GM19035 (cell line): ENCODE results near the gene PAFAH1B2.

Source experiments
- ATAC-seq: cut with Tn5 transposase; IDR thresholded peaks from one replicate; pipeline ENCODE4 v1.9.1; 2021; ENCODE audit not compliant: unreplicated experiment

PAFAH1B2 gene

DNA sequence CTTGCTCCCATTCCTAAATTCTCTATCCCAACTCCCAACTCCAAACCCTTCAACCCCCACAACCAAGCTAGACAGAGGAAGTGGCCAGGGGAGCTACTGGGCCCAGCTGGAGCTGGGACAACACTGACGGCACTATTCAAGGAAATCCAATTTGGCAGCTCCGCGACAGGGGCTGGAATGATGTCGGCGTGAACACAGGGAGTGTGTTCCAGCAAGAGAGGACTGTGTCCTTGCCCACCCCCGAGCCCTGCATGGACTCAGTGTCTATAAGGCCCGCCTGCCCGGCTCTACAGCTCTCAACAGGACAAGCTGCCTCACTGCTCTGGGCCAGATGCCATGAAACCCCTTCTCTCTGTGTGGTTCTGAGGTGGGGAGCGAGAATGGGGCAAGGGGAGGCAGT lies 76.5 kb downstream of the PAFAH1B2 start:
- ATAC-seq: no peak

DNA sequence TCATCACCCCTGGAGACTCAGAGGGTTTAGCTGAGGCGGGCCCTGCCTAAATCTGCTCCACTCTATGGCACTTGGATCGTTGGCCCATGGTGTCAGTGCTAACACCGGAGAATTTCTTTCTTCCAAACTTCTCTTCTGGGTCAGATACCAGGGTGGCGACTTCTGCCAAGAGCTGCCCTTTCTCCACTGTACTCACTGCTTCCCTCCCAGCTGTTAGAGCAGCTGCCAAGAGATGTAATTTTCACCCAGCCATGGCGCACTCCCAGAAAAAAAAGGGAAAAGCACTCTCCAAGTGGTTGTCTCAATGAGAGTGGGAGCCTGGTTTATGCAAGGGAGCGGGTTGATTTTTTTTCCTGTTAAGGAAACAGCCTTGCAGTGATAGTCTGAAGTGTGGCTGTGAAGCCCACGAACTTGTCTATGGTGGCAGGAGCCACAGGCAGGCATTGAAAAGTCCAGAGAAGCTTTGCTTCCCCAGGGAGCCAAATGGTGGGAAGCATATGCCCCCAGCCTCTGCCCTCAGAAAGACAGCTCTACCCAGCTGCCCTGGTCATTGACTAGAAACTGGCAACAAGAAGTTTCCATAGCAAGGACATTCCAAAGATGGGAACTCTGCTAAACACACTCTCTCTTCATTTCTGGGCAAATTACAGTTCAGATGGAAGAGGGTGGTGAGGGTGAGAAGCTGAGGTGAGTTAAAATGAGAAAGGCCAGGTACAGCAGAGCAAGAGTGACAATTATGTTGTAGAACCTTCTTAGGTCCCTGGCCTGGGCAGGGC lies 77.1 kb downstream of the PAFAH1B2 start:
- ATAC-seq: no peak

DNA sequence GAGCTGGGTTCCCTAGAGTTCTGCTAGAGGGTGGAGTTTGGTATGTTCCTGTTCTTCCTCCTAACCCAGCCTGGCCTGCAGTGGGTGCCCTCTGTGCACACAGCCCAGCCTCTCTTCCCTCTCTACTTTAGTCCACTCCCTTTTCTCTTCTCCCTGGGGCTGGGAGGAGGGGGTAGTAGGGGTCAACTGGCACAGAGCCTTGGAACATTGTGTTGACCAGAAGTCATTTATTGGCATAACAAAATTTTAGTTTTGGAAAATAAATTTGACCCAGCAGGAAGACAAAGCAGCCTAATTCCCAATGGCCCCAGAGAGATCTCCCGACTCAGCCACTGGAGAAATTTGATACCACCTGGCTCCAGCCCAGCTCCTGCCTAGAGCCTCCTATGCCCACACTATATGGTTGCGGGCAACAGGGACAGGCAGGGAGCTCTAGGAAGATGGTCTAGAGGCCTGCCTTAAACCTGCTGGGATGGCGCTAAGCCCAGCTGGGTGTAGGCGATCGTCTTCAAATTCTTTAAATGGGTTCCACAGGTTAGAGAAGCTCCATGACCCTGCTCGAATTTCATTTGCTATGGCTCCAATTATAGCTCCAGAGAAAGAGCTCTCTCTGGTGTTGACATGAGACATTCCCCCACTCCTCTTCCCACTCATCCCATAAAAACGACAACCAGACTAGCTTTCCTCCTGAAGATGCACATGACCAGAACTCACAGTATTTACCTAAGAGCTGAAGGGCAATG lies 77.9 kb downstream of the PAFAH1B2 start:
- ATAC-seq: no peak

DNA sequence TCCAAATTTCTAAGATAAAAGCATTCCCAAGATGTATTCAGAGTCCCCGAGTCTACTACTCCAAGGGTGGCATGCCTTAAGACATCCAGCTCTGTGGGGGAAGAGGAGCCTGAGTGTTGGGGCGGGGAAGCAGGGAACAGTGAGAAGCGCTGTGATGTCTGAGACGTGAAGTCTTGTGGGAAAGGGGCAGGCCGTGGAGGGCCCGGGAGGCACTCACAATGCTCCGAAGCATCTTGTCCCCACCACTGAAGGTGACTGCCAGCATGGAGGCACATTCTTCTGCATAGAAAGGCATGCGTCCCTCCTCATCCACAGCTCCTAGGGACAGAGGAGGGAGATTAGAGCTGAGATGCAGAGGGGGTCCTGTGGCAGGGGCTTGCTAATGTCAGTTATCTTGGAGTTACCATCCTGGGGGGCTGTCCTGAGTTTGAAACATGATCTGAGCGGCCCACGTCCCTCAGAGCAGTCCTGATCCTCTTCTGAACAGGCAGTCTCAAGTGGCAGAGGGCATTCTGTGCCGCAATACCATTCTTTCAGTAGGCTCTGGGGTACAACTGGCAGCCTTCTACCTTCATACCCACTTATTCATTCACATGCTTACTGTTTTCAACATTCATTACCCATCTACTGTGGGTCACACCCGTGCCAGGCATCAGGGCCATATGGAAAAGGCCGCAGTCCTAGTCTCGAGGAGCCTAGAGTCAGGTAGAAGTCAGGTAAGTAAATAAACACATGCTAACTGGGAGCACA lies 79.1 kb downstream of the PAFAH1B2 start:
- no peak for ATAC-seq

GRCh38 chr11:117223741-117224689 lies 79.9 kb downstream of the PAFAH1B2 start:
- ATAC-seq: no peak

DNA sequence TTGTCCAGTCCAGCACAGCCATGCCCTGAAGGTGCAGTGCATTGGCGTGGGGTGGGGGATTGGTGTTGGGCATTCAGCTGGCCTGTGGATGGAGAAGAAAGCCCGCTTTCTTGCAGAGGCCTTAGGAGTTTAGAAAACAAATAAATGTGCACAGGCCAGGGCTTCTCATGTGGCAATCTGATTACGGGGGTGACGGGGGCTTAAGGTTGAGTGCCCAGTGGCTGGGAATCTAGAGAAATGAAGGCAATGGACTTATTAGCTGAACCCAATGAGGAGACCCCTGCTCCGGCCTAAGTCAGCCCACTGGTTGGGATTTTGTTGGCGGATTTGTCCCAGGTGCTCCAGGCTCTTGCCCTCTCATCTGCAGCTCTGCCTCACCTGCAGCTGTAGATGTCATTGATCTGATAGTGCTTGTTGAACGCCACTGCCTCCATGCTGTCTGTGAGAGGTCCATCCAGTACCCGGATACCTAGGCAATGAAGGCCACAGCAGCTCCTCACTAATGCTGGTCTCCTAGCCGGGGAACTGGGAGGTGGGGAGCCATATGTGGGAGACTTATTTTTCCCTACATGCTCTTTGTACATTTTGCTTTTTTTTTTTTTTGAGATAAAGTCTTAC lies 81.6 kb downstream of the PAFAH1B2 start:
- no peak for ATAC-seq
